ENCODE data around the gene HCFC2.

The HCFC2 gene

GRCh38 chr12:104126548-104126947 lies 62.2 kb downstream of the HCFC2 start:
- no peak for DNase-seq

- no peak for DNase-seq
Measured at GRCh38 chr12:104130760-104131159, 66.4 kb downstream of the HCFC2 start.

GRCh38 chr12:104131609-104132008 lies 67.3 kb downstream of the HCFC2 start:
- no peak for DNase-seq

GRCh38 chr12:104132351-104132956 lies 68.1 kb downstream of the HCFC2 start:
- no peak for DNase-seq

GRCh38 chr12:104133321-104133720 lies 69.0 kb downstream of the HCFC2 start:
- peak; percentile 35 for DNase-seq

- DNase-seq, result no peak
Measured at GRCh38 chr12:104133866-104134265, 69.5 kb downstream of the HCFC2 start.

- DNase-seq, result no peak
Measured at GRCh38 chr12:104134882-104135281, 70.6 kb downstream of the HCFC2 start.

GRCh38 chr12:104136577-104136976 lies 72.2 kb downstream of the HCFC2 start:
- no peak for DNase-seq

GRCh38 chr12:104137001-104137901 lies 72.9 kb downstream of the HCFC2 start:
- DNase-seq, result peak; percentile 30

GRCh38 chr12:104137902-104138796 lies 73.8 kb downstream of the HCFC2 start, which contains the start of gene NFYB:
NFYB (minus strand) TSS chr12:104138210; CDS start chr12:104135453, 2,757 bp downstream.
- DNase-seq, result peak; percentile 95

GRCh38 chr12:104138797-104139152 lies 74.4 kb downstream of the HCFC2 start:
- no peak for DNase-seq

- no peak for DNase-seq
Measured at GRCh38 chr12:104142543-104142942, 78.2 kb downstream of the HCFC2 start.

- DNase-seq, result no peak
Measured at GRCh38 chr12:104143002-104143401, 78.7 kb downstream of the HCFC2 start.

GRCh38 chr12:104143918-104144317 lies 79.6 kb downstream of the HCFC2 start:
- DNase-seq, result no peak

- no peak for DNase-seq
Measured at GRCh38 chr12:104147346-104147745, 83.0 kb downstream of the HCFC2 start.

- DNase-seq, result no peak
Measured at GRCh38 chr12:104150416-104150815, 86.1 kb downstream of the HCFC2 start.

- no peak for DNase-seq
Measured at GRCh38 chr12:104152685-104153241, 88.4 kb downstream of the HCFC2 start.

- DNase-seq, result peak; percentile 77
Measured at GRCh38 chr12:104154286-104154685, 90.0 kb downstream of the HCFC2 start.

GRCh38 chr12:104154806-104155205 lies 90.5 kb downstream of the HCFC2 start:
- DNase-seq, result no peak

Measured in MV-4-11 (cell line).